Measurements from ENCODE around the gene RAB22A. TPM values are rescaled to one million over a fixed set of nuclear protein-coding genes. Genes with fewer than 3 reads are reported as not detected.

Gene RAB22A
- total RNA-seq, 4 donors from 2014 or later = 14.9 to 27.9 (median 19.6) TPM

- TF ChIP-seq CTCF (IDR thresholded peaks at IDR 0.05; ENCODE audit: low read depth) = no peak
Measured at GRCh38 chr20:58313396-58313795, 3.9 kb downstream of the RAB22A start.

DNA sequence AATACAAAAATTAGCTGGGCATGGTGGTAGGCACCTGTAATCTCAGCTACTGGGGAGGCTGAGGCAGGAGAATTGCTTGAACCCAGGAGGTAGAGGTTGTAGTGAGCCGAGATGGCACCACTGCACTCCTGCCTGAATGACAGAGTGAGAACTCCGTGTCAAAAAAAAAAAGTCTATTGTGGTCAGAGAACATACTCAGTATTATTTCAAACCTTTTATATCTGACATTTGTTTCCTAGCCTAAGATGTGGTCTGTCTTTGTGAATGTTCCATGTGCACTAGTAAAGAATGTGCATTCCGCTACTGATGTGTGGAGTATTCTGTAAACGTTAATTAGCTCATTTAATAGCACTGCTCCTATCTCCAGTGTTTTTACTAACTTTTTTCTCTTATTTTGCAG, 11.7 kb downstream of the RAB22A start:
- no peak for TF ChIP-seq CTCF (IDR thresholded peaks at IDR 0.05; ENCODE audit: low read depth)

DNA sequence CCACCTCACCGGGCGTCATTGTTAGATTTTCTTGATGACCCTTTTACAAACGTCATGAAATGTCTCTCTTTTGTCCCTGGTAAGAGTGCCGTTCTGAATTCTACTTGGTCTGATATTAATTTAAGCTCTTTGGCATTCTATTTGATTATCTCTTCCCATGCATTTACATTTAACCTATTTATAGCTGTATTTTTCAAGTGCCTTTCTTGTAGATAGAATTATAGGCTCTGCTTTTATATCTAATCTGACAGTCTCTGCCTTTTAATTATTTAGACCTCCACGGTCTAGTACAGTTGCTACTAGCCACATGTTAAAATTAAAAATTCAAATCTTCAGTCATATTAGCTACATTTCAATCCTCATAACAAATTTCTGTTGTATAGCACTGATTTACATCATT, 12.6 kb downstream of the RAB22A start:
- no peak for TF ChIP-seq CTCF (IDR thresholded peaks at IDR 0.05; ENCODE audit: low read depth)

DNA sequence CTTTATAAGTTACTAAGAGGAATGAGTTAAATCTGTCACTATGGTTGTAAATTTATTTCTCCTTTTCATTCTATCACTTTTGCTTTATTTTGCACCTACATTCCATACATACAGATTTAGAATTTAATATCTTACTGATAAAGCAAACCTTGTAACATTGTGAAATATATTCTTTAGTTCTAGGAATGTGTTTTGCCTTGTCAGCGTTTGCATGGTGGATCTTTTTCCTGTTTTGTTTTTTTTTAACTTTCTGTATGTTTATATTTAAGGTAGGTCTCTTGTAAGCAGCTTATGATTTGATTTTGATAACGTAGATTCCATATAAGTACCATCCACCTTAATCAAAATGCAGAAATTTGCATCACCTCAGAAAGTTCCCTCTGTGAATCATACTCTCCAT, 16.4 kb downstream of the RAB22A start:
- TF ChIP-seq CTCF (IDR thresholded peaks at IDR 0.05; ENCODE audit: low read depth) = no peak

- TF ChIP-seq CTCF (IDR thresholded peaks at IDR 0.05; ENCODE audit: low read depth) = no peak
Measured at GRCh38 chr20:58327211-58327610, 17.7 kb downstream of the RAB22A start.

- TF ChIP-seq CTCF (IDR thresholded peaks at IDR 0.05; ENCODE audit: low read depth) = no peak
Measured at GRCh38 chr20:58328836-58329235, 19.3 kb downstream of the RAB22A start.

DNA sequence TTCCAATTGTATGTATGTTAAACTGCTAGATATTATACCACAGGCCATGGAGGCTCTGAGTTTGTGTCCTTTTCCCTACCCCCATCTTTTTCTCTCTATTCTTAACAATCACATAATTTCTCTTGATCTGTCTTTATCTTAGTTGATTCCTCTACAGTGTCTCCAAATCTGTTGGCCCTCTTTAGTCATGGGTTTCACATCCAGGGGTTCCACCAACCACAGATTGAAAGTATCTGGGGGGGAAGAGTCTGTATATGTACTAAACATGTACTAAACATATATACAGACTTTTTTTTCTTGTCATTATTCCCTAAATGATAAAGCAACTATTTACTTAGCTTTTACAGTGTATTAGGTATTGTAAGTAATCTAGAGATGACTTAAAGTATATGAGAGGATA, 20.2 kb downstream of the RAB22A start:
- TF ChIP-seq CTCF (IDR thresholded peaks at IDR 0.05; ENCODE audit: low read depth) = no peak
